ENCODE data around the gene SNAPIN.

DNA sequence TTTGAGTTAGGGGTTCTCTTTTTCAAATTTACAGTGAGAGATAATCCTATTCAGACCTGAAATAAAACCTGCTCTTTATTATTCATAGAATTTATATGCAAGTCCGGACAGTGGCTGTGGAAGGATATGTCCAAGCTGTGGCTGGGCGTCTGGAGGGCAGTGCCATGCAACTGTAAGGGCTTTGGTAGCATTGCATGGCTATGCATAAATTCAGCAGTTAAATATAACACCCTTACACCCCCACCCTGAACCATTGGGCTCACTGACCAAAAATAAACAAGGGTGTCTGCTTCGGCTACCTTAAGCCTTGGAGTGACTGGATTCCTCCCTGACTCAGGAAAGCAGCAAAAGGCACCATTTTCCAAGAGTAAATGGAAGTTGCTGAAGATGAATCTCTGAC, 19.2 kb upstream of the SNAPIN start:
- TF ChIP-seq, protein P1, sequence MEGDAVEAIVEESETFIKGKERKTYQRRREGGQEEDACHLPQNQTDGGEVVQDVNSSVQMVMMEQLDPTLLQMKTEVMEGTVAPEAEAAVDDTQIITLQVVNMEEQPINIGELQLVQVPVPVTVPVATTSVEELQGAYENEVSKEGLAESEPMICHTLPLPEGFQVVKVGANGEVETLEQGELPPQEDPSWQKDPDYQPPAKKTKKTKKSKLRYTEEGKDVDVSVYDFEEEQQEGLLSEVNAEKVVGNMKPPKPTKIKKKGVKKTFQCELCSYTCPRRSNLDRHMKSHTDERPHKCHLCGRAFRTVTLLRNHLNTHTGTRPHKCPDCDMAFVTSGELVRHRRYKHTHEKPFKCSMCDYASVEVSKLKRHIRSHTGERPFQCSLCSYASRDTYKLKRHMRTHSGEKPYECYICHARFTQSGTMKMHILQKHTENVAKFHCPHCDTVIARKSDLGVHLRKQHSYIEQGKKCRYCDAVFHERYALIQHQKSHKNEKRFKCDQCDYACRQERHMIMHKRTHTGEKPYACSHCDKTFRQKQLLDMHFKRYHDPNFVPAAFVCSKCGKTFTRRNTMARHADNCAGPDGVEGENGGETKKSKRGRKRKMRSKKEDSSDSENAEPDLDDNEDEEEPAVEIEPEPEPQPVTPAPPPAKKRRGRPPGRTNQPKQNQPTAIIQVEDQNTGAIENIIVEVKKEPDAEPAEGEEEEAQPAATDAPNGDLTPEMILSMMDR (IDR thresholded peaks at IDR 0.05), result no peak
- no peak for TF ChIP-seq POLR2A (IDR thresholded peaks at IDR 0.05)
- TF ChIP-seq EP300 (IDR thresholded peaks at IDR 0.05), result no peak

Measured in gastroesophageal sphincter (tissue), 3 donors.